Stimulated activated CD4-positive, alpha-beta T cell treated with anti-CD3 and anti-CD28 coated beads, TNF-alpha, amount 100 ng/mL, for 4 hours (primary cell): ENCODE results near the gene TBX6.
"Not testable (repeated sequence)": the region's sequence is repeated elsewhere in the genome, so short reads cannot be mapped to it uniquely, and the experiment has no call there.

Experiments
- DNase-seq, 3 experiments: peaks; one replicate each; pipeline ENCODE4 v3.0.0-alpha.2; 2020; ENCODE audit warnings: low read depth in 3 of 3

The TBX6 gene

DNA sequence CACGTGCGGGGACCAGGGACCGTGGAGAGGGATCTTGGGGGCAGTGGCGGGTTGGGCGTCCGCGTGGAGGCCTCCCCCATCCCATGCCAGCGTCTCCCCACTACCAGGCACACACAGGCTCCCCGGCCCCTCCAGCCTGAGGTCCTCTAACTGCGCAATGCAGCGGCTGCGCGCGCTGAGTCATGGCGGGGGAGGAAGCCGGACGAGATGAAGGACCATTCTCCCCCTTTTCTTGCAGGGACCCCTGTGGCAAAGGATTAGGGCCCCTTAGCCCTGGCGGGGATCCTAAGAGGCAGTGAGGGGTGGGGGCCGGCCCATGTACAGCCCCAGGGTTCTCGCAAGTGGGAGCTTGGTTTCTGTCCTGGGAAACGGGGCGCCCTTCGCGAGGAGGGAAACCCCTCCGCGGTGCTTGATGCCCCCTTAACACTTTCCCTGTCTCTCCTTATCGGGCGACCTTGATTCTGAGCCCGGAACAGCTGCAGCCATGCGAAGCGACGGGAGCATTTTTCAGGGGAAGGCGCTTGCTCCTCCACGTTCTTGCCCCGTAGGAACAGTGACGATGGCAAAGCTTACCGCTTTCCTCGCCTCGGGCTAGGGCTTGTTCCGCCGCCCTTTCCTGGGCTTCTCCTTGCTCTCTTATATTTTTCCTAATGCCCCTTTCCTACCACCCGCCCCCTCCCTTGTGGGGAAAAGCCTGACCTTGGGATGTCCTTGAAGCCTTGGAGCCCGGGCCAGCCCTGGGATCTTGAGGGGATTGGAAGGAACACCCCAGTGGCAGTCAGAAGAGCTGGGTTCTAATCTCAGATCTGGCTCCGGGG is 25.6 kb downstream of the TBX6 start:
- no peak for DNase-seq

DNA sequence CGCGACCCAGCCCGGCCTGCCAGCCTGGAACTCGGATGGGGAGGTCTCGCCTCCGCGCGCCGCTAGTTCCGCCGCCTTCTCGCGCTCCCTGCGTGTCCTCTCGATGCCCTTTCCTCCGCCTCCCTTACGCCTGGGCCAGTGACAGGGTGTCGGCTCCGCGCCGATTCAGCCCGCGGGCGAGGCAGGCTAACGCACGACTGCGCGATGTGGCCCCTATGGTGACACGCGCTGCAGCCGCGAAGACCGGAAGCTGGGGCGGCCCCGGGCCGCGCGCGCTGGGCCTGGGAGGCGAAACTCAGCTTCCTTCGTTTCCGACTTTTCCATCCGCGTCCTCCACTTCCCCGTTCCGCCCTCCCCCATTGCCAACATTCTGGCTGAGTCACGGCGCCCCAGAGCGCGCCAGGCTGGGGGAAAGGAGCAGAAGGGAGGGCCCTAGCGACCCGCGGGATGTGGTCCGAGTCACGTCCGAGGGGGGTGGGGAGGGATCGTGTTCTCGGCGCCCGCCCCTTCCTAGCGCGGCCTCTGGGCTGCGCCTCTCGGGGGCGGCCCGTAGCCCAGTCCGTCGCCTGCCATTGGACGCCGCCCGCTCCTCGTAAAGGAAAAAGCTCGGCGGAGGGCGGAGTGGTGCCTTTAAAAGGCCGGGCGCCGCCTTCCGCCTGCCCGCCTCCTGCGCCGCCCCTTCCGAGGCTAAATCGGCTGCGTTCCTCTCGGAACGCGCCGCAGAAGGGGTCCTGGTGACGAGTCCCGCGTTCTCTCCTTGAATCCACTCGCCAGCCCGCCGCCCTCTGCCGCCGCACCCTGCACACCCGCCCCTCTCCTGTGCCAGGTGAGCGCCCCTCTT is 26.4 kb downstream of the TBX6 start, which contains the start of gene ALDOA:
Gene ALDOA, plus strand, starts transcription at position 659 of the 841 bp plus-strand sequence. CDS start 1,138 bp downstream, outside the sequence.
- DNase-seq, result peak; percentile 88 to 93 (median 91)

DNA sequence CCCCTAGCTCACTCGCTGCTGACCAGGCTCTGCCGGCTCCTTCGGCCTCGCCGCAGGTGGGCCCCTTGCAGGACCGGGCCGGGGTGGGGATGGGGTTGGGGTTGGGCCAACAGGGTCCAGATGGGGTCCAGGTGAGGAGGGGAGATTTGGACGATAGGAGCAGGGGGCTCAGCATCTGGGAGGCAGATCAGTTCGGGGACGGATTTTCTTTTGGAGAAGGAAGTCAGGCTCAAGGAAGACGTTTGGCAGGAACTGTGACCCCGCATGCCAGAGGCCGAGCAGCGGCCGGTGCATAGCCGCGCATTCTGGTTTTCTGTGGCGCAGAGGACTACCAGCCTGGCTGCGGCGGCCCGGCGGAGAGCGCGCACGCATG is 27.0 kb downstream of the TBX6 start:
- no peak for DNase-seq

DNA sequence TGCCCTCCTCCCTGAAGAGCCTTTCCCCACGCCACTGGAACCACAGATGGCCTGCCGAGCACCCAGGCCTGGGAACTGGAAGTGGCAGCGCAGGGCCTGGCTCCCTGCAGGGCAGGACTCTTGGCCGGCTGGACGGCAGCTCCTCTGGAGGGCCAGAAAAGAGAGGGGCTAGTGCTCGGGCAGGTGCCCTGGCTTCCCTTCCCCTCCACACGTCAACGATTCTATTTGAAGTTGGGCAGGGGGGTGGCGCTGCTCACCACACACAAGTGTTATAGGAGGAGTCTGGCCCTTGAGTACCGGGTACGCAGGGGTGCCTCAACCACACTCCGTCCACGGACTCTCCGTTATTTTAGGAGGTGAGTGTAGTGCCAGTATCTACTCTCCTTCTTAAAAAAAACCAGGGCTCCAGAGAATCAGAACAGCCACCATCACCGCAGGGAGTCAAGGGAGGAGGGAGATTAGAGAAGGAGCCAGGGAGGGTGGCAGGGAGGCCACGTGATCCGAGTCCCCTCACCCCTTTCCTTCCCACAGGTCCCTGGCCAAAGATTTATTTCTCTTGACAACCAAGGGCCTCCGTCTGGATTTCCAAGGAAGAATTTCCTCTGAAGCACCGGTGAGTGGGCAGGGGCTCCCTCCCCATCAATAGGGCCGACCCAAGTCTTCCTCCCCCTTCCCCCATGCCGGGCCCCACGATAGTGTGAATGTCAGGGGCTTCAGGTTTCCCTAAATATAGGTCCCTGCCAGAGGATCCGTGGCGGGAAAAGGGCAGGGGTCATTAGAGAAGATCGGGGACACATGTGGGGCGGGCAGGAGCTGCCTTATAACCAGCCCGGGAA is 27.6 kb downstream of the TBX6 start:
- peak; percentile 48 to 60 (median 60) for DNase-seq

DNA sequence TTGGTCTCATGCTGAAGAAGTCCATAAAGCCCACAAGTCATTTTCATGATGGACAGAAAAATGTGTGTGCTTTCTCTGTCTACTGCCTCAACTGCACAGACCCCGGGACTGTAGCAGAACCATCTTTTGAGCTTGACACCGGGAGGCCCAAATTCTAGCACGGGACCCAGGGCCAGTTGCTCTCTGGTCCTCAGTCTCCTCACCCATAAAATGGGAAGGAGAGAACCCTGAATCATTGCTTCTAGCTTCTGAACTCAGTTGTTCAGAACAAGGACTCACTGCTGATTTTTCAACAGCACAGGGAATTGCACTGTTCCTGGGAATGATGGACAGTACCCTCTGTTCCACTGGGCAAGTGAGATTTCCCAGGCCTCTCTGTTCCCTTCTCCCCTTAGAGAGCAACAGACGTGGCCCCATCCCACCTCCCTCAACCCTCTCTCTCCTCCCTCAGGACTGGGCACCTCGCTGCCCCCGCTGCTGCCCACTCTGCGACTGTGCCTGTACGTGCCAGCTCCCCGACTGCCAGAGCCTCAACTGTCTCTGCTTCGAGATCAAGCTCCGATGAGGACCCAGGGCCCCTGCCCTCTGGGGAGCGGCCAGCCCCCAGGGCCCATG is 28.3 kb downstream of the TBX6 start:
- no peak for DNase-seq

DNA sequence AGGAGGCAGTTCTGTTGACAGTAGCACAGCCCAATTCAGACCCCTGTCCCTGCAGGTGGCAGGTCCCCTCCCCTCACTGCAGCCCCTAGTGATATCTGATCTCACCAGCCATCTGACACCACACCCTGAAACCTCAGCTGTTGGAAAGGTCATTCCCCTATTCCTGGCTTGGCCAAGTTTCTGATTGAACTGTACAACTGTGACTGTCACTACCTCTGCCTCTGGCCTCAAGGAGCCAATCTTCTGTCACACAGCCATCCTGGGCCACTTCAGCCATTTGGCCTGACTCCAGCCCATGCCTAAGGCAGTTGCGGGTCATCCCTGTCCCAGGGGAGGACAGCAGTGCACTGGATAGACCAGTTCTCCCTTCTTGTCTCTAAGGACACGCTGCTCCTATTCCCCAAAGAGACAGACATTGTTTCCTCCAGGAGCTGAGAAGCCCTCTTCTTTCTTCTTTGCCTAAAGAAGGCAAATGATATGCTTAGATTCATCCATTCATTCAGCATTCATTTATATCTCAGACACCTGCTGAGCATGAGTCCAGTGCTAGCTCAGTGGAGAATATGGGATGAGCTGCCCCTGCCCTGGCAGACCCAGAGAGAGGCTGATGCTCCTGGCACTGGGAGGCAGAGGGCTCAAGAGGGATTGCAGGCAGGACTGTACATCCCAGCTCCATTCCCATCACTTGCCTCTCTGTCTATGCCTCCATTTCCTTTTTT is 30.7 kb downstream of the TBX6 start:
- no peak for DNase-seq

DNA sequence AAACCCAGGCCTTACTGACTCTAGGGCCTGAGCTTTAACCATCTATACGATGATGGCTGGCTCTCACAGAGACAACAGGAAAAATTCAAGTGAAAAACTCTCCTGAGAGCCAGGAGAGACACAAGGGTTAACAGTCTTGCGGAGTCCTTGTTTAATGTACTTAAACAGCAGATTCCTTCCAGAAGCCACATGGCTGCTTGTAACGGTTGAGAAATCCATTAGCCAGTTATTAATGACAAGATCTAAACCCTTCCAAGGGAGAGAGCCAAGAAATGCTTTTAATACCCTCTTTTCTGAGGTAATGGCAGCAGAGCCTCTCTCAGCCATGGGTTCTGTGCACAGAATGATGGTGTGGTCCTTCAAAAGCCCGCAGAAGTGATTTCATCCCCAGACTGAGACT is 31.4 kb downstream of the TBX6 start:
- DNase-seq, result no peak

DNA sequence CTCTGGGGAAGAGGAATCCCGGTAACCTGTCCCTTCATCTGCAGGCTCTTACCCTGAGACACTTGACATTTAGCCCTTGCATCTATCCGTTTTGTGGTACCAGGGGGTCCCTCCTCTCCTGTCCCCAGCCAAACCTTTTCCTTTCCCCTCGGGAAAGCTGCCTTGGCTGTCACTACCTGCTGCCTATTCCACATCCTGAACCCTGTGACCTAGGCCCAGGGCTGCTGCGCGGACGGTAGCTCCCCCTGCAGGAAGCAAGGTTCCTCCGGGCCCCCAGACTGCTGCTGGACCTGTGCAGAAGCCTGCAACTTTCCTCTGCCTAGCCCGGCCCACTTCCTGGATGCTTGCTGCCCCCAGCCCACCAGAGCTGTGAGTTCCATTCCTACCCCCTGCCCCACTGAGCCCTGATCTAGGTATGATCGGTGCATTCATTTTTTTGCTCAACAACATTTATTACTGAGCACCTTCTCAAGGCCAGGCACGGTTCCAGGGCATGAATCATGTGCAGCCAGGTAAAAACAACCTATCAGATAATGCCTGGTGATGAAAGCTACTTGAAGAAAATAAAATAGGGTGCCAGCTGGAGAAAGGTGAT is 36.7 kb downstream of the TBX6 start:
- DNase-seq, result no peak

DNA sequence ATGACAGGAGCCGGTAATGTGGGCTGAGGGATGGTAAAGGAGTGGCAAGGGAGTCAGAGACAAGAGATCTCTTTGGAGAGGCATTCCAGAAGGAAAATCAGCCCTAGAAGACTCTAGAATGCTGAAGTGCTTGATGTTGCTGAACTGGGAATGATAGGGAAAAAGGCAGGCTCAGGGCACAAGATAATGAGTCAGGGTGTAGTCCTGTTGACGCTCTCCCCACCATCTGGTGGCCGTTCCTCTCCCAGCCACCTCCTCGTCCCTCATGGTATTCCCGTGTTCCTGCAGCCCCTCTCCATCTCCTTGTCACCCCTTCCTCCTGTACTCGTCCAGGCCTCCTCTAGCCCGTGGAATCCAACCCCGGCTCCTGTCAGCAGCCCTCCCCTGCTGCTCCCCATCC is 37.3 kb downstream of the TBX6 start:
- DNase-seq, result no peak

DNA sequence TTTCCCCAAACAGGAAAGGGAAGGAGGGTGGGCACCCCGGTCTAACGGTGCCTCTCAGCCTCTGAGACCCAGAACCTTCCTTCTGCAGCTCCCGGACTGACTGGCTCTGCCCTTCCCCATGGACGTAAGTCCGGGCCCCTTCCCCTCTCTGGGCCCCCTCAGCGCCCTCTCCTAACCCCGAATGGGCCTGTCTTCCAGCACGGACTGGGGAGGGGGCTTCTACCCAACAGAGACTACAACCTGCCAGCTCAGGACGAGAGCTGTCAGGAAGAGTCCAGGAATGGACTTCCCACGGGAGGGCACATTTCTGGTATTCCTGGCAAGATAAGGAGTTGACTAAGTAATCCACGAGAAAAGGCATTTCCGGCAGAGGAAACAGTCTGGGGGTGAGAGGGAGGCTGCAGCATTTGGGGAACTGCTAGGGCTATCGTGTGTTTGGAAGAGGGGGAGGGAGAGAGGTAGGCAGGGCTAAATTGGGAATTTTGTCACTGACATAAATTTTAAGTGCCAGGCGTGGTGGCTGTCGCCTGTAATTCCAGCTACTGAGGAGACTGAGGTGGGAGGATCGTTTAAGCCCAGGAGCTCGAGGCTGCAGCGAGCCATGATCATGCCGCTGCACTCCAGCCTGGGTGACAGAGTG is 38.2 kb downstream of the TBX6 start:
- DNase-seq, result no peak

DNA sequence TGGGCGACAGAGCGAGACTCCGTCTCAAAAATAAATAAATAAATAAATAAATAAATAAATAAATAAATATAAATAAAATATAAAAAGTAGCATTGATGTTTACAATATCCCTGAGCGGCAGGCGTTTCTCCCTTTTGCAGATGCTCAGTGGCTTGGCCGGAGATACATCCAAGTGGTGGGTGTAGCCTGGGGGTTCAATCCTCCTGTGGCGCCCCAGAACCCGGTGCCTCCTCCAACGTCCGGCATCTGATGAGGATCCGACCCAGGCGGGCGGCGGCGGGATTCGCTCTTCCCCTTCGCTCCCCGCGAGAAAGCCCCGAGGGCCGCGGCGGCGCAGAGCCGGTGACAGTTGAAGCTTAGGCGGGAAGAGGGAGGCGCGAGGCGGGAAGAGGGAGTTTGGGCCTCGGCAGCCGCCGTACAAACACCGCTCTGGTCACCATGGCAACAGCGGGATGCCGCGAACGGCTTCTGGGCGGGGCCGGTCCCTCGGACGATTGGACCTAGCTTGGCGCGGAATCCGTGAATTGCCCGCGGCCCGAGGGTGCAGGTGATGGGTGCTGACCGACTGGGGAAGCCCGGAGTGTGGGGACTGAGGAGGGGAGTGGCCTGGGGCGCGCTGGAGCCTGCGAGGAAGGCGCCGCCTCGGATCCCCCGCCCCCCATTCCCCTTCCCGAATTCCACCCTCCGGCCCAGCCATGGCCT is 38.9 kb downstream of the TBX6 start:
- peak; percentile 78 to 83 (median 79) for DNase-seq

DNA sequence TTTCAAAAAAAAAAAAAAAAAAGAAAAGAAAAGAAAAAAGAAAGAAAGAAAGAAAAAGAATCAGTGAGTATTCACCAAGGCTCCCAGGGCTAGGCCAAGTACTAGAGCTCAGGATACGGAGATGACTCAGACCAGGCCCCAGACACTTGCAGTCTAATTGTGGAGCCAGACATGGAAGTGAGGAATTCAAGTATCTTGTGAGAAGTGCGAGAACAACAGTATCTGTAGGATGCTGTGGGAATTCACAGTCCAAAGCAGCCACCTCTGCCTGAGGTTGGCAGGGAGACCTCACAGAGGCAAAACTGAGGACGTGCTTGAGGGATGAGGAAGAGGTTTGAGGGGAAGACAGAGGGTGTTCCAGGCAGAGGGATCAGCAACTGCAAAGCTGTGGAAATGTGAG is 40.2 kb downstream of the TBX6 start:
- no peak for DNase-seq

DNA sequence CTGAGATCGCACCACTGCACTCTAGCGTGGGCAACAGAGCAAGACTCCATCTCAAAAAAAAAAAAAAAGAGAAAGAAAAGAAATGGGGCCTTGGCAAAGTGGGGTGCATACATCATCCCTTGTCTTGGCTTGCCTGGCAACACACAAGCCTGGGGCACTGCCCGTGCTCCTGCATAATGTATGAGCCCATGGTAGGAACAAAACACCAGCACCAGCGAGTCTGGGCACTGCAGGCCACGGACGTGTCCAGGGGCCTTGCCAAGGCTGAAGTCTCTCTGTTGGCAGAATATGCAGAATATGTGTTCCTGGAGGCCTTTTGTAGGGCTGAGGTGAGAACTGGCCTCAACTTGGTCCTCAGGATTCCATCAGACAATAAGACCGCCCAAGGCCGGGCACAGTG is 41.9 kb downstream of the TBX6 start:
- no peak for DNase-seq

DNA sequence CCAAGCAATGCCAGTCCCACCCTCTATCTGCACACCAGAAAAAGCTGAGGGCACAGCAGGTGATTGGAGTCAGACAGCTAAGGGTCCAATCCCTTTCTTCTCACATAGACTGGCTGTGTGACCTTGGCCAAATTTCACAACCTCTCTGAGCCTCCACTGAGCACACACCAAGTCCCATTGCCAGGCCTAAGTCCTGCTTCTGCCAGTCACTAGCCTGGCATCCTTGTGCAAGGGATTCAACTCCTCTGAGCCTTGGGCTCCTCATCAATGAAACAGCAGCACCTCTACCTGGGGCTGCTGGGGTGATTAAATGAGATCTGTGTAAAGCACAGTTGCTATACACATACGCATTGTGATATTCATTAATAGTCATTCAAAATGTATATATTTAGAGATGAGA is 45.1 kb downstream of the TBX6 start:
- DNase-seq, result no peak

DNA sequence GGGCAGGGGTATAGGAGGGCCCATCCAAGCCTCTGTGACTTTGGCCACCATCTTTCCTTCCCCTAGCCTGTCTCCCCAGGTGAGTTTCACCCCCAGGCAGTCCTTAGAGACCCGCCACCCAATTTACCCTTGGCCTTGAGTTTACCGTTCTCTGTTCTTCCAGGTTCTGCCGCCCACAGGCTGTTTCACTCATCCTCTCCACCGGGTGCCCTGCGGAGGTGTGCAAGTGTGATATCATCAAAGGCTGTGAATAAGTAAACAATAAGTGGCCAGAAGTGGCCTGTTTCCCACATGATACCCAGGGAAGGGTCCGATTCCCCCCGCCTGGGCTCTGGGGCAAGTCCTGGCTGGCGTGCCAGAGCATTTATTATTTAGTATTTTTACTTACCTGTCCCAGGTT is 45.5 kb downstream of the TBX6 start:
- DNase-seq, result no peak

DNA sequence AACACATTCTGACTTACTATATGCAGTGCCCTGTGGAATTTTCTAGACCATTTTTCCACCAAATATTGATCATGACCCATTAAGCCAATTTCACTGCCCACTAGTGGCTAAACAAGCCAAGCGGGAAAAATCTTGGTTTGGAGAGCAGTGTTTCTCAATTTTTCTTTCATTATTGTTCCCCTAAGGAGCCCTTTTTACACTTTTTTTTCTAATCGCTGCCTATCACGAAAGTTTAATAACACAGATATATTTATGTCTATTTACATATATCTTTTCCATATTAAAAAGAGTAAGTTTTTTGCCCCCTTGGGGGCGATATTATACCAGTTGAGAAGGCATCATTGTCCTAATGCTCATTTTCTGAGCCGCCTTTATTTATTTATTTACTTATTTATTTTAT is 49.9 kb downstream of the TBX6 start:
- no peak for DNase-seq

DNA sequence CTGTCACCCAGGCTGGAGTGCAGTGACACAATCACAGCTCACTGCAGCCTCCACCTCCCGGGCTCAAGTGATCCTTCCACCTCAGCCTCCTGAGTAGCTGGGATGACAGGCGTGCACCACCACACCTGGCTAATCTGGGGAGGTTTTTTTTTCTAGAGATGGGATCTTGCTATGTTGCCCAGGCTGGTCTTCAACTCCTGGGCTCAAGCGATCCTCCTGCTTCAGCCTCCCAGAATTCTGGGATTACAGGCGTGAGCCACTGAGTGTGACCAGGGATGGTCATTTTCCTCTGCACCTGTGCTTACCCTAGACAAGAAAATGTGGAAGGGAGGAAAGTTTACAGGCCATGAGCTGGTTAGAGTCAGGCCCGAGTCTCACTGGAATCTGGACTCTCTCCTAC is 51.0 kb downstream of the TBX6 start:
- not testable (repeated sequence) for DNase-seq

DNA sequence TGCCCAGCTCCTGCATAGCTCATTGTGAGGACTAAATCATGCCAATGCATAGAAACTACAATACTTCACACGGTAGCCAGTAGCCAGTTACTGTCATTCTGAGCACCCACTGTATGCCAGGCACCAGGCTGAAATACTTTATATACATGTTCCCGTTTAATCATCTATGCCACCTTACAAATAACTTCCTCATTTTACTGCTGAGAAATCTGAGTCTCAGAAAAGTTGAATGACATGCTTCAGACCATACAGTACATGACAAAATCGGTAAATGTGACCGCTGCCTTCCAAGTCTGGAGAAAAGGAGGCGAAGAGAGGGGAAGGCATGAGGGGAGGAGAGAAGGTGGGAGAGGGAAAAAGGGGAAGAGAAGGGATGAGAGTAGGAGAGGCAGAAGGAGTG is 51.5 kb downstream of the TBX6 start:
- DNase-seq, result no peak
